Fibroblast of villous mesenchyme (primary cell): ENCODE results near the gene DISC1. TPM values are rescaled to one million over a fixed set of nuclear protein-coding genes. Genes with fewer than 3 reads are reported as not detected.

Source experiments
- DNase-seq: peaks from one replicate; pipeline ENCODE4 v3.0.0-alpha.2; 2010; ENCODE audit warnings: low read depth
- H3K4me3 ChIP-seq: 2 replicates; pipeline ENCODE4 v1.5.1; 2011; ENCODE audit warnings: low read depth, mild to moderate bottlenecking, low read length
- CTCF ChIP-seq: IDR thresholded peaks from 2 replicates; pipeline ENCODE4 v1.5.1; 2012; ENCODE audit warnings: low read depth, mild to moderate bottlenecking, low read length; ENCODE audit not compliant: insufficient read depth
- total RNA-seq: library from RNA; depleted of rRNA; stranded (reverse); fragments of >200 nt; gene quantifications from 2 replicates; pipeline ENCODE4 v1.2.3, GENCODE V29; 2012

Gene DISC1
- total RNA-seq, 1 donor, result 9.9 TPM

DNA sequence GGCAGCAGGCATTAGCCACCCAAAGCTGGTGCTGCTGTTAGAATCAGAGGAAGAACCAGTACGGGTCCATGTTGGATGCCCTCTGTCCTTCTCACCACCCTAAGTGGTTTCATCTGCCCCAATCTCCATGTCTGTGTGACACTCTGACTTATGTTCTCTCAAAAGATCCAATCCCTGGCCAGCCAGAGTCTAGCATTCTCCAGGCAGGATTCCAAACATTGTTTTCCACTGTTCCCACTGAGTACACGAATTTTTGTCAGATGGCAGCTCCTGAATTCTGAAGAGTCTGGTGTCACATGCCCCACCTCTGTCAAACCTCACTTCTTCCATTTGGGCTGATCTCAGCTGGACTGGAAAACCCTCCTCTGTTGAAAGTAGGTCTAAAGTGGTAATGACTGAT lies 166.0 kb downstream of the DISC1 start:
- no peak for TF ChIP-seq CTCF

DNA sequence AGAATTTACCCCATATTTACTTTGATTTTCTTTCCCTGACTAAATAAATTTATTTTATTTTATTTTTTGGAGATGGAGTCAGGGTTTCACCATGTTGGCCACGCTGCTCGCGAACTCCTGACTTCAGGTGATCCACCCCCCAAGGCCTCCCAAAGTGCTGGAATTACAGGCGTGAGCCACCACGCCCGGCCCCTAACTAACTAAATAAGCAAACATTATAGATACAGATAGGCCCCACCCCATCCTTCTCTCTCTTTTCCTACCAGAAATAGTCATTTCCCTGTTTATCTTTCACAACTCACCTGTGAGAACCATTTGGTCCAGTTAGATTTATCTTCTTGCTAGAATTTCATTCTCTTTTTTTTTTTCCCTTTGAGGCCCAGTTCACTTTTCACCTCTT lies 167.3 kb downstream of the DISC1 start:
- DNase-seq, result no peak
- TF ChIP-seq CTCF, result no peak
- no peak overlapping the region for H3K4me3 ChIP-seq

More for the DNA sequence above, 166.0 kb downstream of the DISC1 start:
- H3K4me3 ChIP-seq, result no peak overlapping the region
- DNase-seq, result no peak

DNA sequence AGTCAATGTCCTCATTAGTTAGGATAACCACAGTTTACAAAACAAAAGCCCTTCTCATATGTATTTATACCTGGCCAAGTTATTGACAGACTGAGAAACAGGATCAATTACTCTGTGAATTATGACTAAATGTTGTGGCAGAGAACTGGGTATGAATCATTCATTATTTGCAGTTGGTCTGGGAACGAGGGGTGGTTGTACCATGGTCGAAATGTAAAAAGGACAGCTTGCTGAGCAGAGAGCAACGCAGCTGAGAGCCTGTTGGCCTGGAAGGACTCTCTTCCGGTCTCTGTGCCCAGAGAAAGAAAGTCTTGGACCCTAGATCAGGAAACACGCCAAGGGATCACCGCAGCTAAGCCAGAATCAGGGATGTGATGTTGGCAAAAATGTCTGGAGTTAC lies 169.6 kb downstream of the DISC1 start:
- no peak for DNase-seq
- no peak for TF ChIP-seq CTCF

DNA sequence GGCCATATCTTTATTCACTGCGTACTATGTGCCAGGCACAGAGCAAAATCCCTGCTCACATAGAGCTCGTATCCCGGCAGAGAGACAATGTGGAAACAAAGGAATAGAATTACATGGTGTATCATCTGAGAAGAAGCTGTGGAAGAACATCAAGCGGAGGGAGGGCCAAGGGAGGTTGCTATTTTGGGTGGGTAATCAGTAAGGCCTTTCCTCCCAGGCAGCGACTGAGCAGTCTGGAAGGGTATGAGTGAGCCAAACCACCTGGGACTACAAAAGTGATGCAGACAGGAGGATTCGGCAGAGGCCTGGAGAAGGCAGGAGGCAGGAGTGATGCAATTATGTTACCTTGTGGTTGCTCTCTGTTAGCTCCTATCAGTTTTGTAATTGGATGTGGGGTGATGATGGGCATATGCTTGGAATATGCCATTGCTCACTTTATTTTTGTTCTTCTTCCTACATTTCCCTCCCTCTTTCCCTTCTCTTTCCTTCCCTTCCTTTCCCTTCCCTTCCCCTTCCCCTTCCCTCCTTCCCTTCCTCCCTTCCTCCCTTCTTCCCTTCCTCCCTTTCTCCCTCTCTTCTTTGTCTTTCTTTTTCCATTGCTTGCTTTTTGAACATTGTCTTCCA lies 172.9 kb downstream of the DISC1 start:
- no peak overlapping the region for H3K4me3 ChIP-seq
- DNase-seq, result peak; percentile 12
- TF ChIP-seq CTCF, result no peak

More for the DNA sequence above, 169.6 kb downstream of the DISC1 start:
- H3K4me3 ChIP-seq, result no peak overlapping the region

- TF ChIP-seq CTCF, result no peak
- peak; percentile 11 for DNase-seq
Observed at GRCh38 chr1:231800108-231800507, 173.5 kb downstream of the DISC1 start.

DNA sequence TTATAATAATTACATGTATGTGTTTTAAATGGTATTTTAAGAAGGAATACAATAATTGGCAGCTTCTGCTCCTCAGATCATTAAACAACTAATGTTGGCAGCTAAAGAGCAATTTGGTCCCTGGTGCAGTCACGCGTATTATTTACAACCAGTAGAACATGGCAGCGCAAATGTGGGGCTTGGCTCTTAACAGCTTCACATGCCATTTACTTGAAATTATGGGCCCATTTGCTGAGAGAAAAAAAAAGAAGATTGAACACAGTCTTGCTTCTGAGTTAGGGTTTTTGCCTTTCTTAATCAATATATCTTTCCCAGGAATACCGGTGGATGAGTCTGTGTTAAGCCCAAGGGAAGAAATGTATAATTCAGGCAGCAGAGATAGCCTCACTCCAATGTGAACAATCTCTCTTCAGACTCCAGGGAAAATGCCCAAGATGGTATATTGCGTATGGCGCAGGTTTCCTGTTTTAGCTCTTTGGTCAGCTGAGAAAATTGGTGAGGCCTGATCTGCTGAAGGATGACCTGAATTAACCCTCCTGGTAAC lies 174.5 kb downstream of the DISC1 start:
- TF ChIP-seq CTCF, result no peak

More at GRCh38 chr1:231800108-231800507, 173.5 kb downstream of the DISC1 start:
- no peak overlapping the region for H3K4me3 ChIP-seq

GRCh38 chr1:231803353-231803752 lies 176.8 kb downstream of the DISC1 start:
- no peak overlapping the region for H3K4me3 ChIP-seq
- peak; percentile 91 for DNase-seq
- TF ChIP-seq CTCF, result no peak

More for the DNA sequence above, 174.5 kb downstream of the DISC1 start:
- no peak for DNase-seq
- H3K4me3 ChIP-seq, result no peak overlapping the region
